Activated effector memory CD4-positive, alpha-beta T cell treated with anti-CD3 and anti-CD28 coated beads, Interleukin-2, amount 50 U/mL, for 16 hours (primary cell): ENCODE measurements around the gene KDM4D.
"Not testable (repeated sequence)": the region's sequence is repeated elsewhere in the genome, so short reads cannot be mapped to it uniquely, and the experiment has no call there.

Experiments used
- DNase-seq: peaks from one replicate; pipeline ENCODE4 v3.0.0-alpha.2; 2020

KDM4D gene

DNA sequence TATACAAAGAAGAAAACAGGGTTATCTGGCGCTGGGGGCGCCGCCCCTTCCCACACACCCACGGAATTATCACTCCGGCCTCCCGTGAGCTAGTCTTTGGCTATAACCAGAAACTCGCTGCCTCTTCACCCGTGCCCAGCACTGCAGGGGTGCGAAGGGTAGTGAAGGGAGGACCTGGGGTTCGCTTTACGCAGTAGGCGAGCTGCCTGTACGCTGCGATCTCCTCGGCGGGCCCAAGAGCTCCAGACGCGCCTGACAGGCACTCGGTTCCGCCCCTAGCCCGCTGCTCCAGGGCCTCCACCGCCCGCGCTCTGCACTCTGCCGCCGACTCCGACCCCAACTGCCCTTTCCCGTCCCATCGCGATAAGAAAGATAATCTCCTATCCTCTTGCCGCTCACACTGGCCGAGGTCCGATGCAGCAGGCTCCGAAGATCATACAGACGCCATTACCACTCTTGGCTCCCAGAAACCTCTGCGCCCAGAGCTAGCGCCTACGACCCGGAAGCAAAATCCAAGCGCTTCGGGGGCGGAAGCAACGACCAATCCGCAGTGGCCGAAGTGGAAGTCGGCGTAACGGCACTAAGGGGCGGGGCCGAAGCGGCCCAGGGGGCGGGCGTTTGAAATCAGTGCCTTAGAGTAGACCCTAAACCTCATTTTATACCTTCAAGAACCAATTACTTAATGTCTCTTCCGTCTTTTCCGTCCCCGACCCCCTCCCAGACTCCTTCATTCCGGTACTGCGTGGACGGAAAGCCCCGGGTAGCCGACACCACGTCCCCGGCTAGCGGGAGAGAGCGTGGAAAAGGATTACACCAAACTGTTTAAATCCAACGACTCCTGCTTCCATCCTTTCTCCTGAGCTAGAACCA lies at the start of gene KDM4D, which contains the start of gene CWC15:
KDM4D (plus strand) TSS at position 611 of the 870 bp plus-strand sequence. CDS start 23,664 bp downstream, outside the sequence.
CWC15 (minus strand) TSS at position 458 of the 870 bp plus-strand sequence. CDS start 1,371 bp downstream, outside the sequence.
- DNase-seq, result peak; percentile 98

DNA sequence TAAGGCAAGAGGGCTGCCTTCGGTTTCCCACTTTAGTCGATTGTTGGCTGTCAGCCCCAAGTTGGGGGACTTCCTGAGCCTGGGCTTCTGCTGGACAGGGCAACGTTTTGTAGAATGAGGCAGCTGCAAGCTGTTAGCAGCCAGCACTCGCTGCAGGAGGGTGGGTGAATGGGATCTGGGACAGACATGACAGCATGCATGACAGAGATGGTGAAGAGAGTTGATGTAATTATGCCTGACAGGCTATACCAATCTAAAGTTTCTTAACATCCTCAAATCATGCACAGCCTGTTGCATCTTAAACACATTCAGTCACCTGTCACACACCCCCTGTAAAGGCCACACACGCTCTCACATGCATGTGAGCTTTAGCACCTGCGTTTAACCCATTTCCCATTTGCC lies 49.3 kb upstream of the KDM4D start:
- DNase-seq, result no peak

DNA sequence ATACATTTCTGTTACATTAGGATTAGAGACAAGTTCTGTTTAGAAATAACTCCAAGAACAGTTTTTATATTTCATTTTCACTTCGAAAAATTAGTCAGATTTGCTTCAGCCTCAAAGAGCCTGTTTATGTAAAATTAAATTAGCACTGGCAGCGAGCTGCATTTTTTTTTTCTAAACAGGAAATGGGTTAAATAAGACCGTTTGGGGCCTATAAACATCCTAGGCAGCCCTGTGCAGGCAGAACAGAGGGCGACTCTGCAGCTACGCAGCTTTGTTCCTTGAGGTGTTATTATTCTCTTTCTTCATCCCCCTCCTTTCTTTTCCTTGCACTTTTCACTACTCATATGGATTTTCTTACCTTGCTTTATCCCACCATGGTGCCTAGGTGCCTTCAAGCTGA lies 48.9 kb upstream of the KDM4D start:
- DNase-seq, result peak; percentile 66

DNA sequence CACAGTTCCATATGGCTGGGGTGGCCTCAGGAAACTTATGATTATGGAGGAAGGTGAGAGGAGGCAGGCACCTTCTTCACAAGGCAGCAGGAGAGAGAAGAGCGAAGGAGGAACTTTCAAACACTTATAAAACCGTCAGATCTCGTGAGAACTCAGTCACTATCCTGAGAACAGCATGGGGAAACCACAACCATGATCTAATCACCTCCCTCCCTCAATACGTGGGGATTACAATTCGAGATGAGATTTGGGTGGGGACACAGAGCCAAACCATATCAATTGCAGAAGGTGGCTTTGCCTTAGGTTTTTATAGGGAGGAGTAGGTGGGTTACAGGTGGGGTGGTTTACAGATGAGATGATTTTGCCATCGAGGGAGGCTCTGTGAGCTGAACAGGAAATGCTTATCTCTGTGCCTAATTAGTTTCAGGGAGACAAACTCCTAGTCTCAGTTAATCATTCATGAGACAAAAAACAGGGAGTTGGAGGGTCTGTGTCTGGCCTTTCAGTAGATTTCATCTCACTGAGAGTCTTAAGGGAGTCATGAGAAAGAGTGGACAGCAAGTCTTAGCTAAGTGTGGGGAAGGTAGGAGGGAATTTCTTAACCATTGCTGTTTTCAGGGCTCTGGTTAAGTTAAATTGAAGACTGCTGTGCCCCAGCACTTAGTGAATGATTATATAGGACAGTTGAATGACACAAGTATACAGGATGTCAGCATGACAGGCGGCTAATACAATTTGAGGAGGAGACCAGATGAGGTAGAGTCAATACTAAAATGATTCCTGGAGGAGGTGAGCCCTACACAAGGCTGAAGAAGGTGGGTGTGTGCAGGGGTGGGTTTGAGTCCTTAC lies 47.9 kb upstream of the KDM4D start:
- no peak for DNase-seq

DNA sequence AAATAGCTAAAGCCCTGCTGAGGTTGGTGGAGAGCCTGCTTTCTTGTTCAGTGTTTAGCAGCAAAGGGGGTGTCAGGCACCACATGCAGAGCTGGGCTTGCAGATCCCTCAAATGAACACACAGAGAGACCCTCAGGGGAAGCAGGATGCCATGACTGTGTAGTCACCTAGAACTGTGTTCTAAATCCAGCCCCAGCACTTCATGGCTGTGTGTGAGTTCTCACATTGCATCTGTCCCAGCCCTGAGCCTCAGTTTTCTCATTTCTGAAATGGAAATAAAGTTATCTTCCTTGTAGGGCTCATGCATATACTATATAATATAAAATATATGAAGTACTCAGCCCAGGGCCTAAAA lies 47.3 kb upstream of the KDM4D start:
- DNase-seq, result no peak

DNA sequence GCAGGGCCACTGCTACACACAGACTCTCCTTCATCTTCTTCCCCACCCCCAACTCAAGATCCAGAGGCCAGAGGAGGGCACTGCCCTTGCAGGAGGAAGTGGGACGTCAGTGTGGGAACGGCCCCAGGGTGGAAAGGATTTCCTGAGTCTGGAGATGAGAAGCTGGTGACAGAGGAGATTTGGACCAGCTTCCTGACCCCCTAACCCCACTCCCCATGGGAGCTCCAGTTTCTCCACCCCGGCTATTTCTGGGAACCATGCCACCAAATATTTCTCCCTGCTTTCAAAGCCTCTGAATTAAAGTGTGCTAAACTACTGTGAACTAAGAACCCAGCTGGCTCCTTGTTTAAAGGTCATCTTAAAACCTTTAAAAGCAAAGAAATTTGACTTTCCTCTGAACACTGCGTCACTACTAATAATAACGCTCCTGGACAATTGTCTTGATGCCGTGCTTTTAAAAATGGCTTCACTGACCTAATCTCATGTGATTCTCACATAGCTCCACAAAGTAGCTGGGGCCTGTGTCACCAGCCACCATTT lies 46.7 kb upstream of the KDM4D start:
- no peak for DNase-seq

DNA sequence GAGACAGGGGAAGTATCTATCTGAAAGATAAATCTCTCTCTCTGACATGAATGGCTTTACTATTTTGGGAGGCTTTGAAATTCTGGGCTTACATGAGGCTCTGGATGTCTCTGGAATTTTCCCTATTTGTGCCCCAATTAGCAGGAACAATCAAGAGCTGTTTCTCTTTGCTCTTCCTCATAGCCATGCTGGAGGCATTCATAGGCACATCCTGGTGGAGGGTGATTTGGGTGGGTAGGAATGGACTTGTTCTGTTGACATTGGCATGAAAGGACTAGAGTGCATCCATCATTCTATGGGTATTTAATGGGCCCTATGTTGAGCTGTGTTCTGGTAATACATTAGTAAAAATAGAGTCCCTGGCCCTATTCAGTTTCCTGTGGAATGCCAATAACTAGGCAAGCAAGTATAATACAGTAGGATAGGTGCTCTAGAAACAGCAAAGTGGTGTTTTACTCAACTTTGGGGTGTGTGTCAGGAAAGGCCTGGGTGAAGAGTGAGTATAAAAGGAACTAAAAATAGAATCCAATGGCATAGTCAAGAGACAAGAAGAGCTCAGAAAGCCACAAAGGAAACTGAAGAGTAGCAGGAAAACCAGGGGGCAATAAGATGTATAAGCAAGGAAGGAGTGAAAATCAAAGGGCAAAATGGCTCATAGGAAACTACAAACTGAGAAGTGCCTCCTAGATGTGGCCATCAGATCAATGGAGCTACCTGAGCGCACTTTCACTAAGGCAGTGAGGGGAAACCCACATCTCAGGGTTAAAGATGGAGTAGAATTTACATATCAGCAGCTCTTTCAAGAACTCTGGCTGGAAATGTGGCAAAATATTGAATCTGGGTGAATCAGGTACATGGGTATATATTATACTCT lies 45.2 kb upstream of the KDM4D start:
- DNase-seq, result no peak

DNA sequence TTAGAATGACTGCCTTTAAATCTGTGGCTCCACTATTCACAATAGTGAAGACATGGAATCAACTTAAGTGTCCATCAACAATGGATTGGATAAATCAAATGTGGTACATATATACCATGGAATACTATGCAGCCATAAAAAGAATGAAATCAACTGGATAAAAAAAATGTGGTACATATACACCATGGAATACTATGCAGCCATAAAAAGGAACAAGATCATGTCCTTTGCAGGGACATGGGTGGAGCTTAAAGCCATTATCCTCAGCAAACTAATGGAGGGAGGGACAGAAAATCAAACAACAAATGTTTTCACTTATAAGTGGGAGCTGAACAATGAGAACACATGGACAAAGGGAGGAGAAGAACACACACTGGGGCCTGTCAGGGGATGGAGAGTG lies 41.4 kb upstream of the KDM4D start:
- not testable (repeated sequence) for DNase-seq

DNA sequence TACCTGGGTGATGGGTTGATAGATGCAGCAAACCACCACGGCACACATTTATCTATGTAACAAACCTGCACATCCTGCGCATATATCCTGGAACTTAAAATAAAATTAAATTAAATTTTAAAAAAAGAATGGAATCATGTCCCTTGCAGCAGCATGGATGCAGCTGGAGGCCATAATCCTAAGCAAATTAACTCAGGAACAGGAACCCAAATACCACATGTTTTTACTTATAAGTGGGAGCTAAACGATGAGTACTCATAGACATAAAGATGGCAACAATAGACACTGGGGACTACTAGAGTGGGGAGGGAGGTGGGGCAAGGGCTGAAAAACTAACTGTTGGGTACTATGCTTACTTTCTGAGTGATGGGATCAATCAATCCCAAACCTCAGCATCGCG lies 41.0 kb upstream of the KDM4D start:
- no peak for DNase-seq

DNA sequence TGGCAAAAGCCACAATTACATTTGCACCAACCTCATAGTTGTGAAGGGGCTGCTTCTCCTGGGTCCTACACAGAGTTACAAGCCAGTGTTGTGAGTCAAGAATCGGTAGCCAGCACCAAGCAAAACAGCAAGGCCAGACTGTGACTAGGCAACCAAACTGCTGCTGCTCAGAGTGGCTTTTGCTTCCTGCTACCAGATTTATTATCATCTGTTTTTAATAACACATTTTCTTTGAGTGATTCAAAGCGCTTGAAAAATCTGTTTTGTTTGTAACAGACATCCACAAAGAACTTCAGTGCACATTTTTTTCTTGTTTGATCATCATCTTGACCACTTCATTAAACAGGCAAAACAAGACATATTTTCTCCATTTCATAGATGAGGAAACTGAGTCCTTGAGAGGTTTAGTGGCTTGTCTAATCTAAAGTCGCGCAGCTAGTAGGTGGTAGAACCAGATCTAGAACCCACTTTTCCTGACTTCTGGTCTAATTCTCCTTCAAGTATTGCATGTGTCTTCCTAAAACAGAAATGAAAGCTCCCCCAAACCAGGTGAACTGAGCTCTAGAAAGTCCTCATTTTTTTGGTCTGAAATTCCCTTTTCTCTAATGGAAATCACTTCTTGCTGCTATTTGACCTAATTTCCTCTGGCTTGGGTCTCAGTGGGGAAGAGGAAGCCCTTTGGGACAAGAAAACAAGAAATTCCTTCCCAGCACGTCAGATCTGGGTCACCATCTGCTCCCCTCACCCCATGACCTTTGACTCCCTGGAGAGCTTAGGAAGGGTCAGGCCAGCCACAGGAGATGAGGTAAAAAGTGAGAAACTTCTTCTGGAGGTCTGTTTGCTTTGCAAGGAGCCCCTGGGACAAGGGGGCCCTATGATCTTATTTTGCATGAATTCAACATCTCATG lies 40.0 kb upstream of the KDM4D start:
- DNase-seq, result no peak

DNA sequence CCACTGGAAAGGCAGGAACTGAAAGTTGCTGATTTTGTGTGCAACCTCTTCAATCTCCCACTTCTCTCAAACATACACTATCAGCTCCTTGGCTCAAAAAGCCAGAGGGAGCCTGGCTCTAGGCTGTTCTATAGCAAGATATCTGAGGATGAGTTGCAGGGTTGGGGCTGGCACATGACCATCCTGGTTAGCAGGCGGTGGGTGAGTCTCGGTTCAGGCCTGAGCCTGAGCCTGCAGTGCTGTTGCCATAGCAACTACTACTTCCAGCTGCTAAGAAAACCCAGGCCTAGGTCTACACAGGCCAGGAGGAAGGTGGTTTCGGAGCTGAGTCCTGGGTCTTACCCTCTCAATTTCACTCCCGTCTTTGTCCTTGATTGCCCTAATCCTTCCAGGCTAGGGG lies 39.1 kb upstream of the KDM4D start:
- DNase-seq, result no peak

DNA sequence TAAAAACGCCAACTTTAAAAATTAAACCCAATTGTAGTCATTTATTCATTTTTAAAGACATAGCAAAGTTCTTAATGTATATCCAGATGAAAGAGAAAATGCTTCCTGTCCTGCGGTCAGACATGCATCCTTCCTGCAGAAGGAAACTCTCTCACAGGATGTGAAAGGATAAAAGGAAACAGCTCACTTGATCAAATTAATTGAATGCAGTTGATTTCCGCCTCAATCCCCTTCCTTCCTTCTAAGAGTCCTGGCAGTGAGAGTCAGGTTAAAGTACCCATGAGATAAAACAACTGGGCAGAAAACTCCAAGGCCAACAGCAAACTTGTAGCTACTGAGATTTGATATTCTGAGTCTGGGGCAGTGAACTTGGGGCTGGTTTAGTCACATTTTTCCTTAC lies 38.7 kb upstream of the KDM4D start:
- DNase-seq, result no peak

DNA sequence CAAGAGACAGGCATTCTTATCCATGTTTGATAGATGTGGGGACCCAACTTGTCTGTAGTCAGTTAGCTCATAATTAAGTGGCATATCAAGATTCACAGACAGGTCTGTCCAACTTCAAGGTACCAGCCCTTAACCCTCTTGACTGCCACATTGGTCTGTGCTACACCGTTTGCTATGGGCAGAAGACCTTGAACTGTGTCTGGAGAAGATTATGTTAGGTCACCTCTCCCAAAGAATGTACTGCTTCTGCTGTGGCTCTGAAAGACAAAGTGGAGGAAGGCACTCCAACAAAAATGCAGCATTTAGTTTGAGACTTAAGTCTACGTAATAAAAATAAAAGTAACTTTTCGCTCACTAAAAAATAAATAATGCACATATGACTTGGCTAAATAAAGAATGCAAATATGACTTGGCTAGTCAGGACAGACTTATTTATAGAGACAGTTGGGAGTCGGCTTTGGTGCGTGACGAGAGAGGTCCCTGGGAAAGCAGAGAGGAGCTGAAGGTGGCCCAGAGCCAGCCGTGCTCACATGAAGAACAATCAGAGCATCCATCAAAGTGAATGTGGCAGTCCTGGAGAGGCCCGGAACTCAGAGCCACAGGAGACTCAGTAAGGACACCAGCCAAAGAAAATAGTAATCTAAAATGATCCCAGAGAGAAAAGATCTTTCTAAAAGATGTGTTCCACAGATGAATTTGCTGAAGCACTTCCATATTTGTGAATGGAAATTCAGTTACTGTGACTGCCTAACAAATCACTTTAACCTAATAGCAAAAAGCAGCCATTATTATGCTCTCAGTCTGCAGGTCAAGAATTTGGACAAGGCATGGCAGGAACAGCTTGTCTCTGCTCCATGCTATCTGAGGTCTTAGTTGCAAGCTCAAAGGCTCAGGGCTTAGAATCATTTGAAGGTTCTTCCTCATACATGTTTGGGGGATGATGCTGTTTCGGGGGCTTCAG lies 35.1 kb upstream of the KDM4D start:
- no peak for DNase-seq

DNA sequence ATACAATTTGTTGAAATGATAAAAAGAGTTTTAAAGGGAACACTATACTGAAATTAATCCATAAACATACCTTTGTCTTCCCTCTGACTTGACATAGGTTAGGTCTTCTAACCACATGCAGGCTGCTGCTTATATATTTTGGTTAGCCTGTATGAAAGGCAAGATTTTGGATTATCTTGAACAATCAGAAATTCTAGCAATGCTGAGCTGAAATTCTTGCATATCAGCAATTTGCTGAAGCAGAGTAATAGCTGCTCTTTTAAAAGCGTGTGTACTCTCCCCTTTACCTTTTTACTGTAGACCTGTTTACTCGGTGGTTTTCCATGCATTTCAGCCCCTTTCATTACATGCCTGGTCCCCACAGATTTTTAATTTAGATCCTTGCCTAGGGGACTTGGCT lies 34.2 kb upstream of the KDM4D start:
- DNase-seq, result no peak

DNA sequence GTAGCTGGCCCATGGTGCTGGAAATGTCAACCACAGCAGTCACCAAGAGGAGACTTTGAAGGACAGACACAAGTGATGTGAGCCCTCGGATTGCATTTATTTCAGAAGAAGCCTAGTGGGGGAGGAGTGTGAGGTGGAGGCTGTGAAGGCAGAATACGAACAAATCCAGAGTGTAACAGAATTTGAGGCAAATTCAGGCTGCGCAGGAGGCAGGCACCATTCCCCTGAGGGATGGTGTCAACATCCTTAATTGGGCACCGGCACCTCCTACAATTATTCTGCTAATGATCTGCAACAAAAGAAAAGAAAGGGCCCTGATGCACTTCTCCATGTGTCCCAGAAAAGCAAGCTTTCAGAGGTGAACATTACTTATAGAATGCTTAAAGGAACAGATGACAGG lies 32.4 kb upstream of the KDM4D start:
- no peak for DNase-seq

DNA sequence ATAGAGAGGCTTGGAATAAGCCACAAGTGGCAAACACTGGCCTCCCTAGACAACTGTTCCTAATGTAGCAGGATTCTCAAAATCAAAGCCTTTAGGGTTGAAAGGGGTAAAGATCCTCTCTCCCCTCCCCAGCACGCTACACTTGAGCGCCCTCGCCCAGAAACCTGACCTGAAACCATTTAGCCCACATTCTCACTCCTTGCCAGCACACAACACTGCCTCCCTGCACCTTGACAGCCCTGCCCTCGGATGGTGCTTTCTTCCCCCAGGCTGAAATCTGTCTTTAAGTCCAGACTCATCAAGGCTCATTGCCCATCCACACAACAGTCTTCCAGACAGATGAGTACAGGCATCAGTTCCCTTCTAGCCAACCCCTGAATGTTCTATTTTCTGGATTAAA lies 26.7 kb upstream of the KDM4D start:
- DNase-seq, result no peak

DNA sequence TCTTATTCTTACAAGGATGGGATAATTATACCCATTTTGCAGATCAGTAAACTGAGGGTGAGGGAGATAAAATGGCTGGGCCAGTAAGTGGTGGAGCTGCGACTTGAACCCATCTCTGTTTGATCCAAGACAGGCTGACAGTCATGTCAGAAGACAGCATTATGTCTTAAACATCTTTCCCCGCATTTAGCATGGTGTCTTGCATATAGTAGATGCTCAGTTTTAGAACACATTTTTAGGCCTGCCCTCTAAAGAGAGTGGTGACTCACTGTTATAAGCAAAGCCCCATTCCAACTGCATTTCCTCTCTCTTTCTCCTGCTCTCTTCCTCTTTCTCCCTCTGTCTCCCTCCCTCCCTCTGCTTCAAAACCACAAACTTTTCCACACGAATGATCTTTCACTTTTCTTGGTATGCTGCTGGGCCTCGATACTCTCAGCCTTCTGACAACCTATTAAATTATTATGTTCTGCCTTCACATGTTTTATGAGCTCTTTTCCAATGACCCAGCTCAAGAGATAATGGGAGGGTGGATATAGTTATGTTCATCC lies 25.4 kb upstream of the KDM4D start:
- no peak for DNase-seq

DNA sequence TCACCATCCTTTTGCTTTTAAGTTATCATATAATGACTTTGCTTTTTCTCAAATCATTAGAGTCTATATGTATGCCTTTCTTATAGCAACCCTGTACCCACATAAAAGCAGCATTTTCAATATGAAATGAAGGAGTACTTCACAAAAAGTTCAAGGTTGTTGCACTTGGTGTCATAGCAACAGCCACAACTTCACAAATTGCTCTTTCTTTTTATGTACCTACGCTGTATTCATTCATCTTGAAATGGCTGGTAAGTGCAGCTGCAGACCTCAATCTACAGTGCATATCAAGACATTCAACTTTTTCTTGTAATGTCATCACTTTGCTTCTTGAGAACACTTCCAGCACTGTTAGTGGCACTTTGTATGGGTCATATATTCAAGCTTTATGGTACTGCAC lies 18.8 kb upstream of the KDM4D start:
- no peak for DNase-seq

DNA sequence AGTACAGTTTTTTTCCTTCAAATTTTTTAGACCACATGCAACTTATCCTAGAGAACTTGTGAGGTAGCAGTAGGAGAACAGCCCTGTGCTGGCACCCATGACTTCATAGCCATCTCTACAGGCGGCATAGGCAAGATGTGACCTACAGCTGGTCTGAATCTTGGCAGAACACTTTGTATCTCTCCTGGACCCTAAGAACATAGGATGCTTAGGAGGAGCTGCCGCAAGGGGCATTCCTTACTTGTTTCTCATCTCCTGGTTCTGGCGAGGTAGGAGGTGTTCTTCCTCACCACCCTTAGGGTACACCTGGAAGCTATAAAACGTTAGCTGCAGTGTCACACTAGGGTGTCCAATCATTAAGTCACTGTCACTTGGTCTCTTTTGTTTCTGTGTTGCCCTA lies 16.5 kb upstream of the KDM4D start:
- DNase-seq, result no peak

DNA sequence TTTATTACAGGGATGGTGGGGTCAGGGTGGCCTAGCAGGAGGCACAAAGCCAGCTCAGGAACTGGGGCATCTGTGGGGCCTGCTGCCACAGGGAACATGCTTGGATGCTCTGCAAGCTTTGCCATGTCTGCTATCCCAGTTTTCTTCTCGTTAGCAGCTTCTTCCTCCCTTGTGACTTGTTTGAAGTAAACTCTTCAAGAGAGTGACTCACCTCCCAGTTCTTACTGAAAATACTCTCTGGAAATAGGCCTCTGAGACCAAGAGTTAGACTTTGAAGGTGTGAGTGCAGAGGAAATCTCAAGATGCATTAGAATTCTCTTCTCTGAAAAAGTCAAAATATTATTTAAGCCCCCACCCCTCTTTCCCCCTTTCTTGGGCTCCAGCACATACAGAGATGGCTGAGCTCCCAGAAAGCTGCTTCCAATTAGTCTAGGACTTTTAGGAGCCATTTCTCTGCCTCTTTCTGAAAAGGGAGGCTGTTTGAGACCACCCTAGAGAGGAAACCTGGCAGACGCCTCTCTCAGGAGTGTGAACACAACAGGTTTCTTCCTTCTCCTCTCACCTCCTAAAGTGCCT lies 15.3 kb upstream of the KDM4D start:
- DNase-seq, result no peak
